Measurements from ENCODE around the gene TJP3. TPM values are rescaled to one million over a fixed set of nuclear protein-coding genes. Genes with fewer than 3 reads are reported as not detected.

TJP3 gene
- total and polyA plus RNA-seq, 2 experiments from 2014 or later = 23.7 to 49.2 TPM

GRCh38 chr19:3710265-3710812, 2.2 kb downstream of the TJP3 start:
- no peaks in the 10 kb centered on the region for H3K9me3 ChIP-seq (ENCODE audit: low read depth)
- peak overlapping the region; percentile 72 for H3K4me2 ChIP-seq
- H3K27ac ChIP-seq = peak overlapping the region; percentile 65
- no peaks in the 10 kb centered on the region for H3K27me3 ChIP-seq
- peaks cover 6% of the 10 kb centered on the region for H3K4me1 ChIP-seq (ENCODE audit: insufficient read depth)
- H2AFZ ChIP-seq = no peak overlapping the region
- 57% methylated on average over 20 of the region's 20 CpGs for WGBS (ENCODE audit: low lambda C conversion rate, missing lambda C conversion rate)
- no peaks in the 10 kb centered on the region for H3K9me2 ChIP-seq (replicated peaks; ENCODE audit: insufficient read depth)
- H4K20me1 ChIP-seq (ENCODE audit: insufficient read depth, poor library complexity, severe bottlenecking) = no peaks in the 10 kb centered on the region
- no peak for TF ChIP-seq CTCF (IDR thresholded peaks at IDR 0.05; ENCODE audit: poor library complexity)
- TF ChIP-seq EZH2 (IDR thresholded peaks at IDR 0.05; ENCODE audit: borderline replicate concordance) = no peak
- TF ChIP-seq EZH2phosphoT487 (IDR thresholded peaks at IDR 0.05; ENCODE audit: low read depth, severe bottlenecking, unreplicated experiment) = no peak
- DNase-seq (ENCODE audit: low spot score) = peak; percentile 90
- no peak overlapping the region for H3K4me3 ChIP-seq
- peaks cover 6% of the 10 kb centered on the region for H3K79me2 ChIP-seq
- H3K36me3 ChIP-seq (replicated peaks; ENCODE audit: insufficient read depth, low read depth) = no peaks in the 10 kb centered on the region

GRCh38 chr19:3712663-3713611, 4.8 kb downstream of the TJP3 start:
- DNase-seq (ENCODE audit: low spot score) = no peak
- Histone ChIP-seq H3K27me3 (no peaks in the 10 kb centered on the region), H3K9me2 (replicated peaks; ENCODE audit: insufficient read depth) (no peaks in the 10 kb centered on the region), H3K36me3 (replicated peaks; ENCODE audit: insufficient read depth, low read depth) (no peaks in the 10 kb centered on the region), H2AFZ (no peak overlapping the region), H3K4me2 (peak overlapping the region; percentile 56), H3K79me2 (peaks cover 17% of the 10 kb centered on the region), H4K20me1 (ENCODE audit: insufficient read depth, poor library complexity, severe bottlenecking) (no peaks in the 10 kb centered on the region), H3K4me1 (ENCODE audit: insufficient read depth) (peaks cover 6% of the 10 kb centered on the region), H3K4me3 (no peak overlapping the region), H3K9me3 (ENCODE audit: low read depth) (no peaks in the 10 kb centered on the region), H3K27ac (peak overlapping the region; percentile 85)
- 59% methylated on average over 23 of the region's 23 CpGs for WGBS (ENCODE audit: low lambda C conversion rate, missing lambda C conversion rate)
- TF ChIP-seq EZH2phosphoT487 (IDR thresholded peaks at IDR 0.05; ENCODE audit: low read depth, severe bottlenecking, unreplicated experiment) (no peak), CTCF (IDR thresholded peaks at IDR 0.05; ENCODE audit: poor library complexity) (no peak), EZH2 (IDR thresholded peaks at IDR 0.05; ENCODE audit: borderline replicate concordance) (no peak)

- no peak overlapping the region for H3K27ac ChIP-seq
Measured at GRCh38 chr19:3716147-3716668, 8.0 kb downstream of the TJP3 start.

More at GRCh38 chr19:3716147-3716668, 8.0 kb downstream of the TJP3 start:
- H3K9me2 ChIP-seq (replicated peaks; ENCODE audit: insufficient read depth) = no peaks in the 10 kb centered on the region
- no peak overlapping the region for H3K4me3 ChIP-seq
- no peaks in the 10 kb centered on the region for H3K9me3 ChIP-seq (ENCODE audit: low read depth)
- no peak overlapping the region for H3K4me2 ChIP-seq
- no peaks in the 10 kb centered on the region for H3K36me3 ChIP-seq (replicated peaks; ENCODE audit: insufficient read depth, low read depth)
- TF ChIP-seq EZH2phosphoT487 (IDR thresholded peaks at IDR 0.05; ENCODE audit: low read depth, severe bottlenecking, unreplicated experiment) (no peak), EZH2 (IDR thresholded peaks at IDR 0.05; ENCODE audit: borderline replicate concordance) (no peak), CTCF (IDR thresholded peaks at IDR 0.05; ENCODE audit: poor library complexity) (no peak)
- peaks cover 6% of the 10 kb centered on the region for H3K4me1 ChIP-seq (ENCODE audit: insufficient read depth)
- no peaks in the 10 kb centered on the region for H3K27me3 ChIP-seq
- H4K20me1 ChIP-seq (ENCODE audit: insufficient read depth, poor library complexity, severe bottlenecking) = no peaks in the 10 kb centered on the region
- H3K79me2 ChIP-seq = peaks cover 11% of the 10 kb centered on the region
- no peak for DNase-seq (ENCODE audit: low spot score)
- H2AFZ ChIP-seq = no peak overlapping the region
- 88% methylated on average over 16 of the region's 16 CpGs for WGBS (ENCODE audit: low lambda C conversion rate, missing lambda C conversion rate)

Data from hepatocyte (in vitro differentiated cells).